ENCODE data around the gene CTDNEP1. TPM values are rescaled to one million over a fixed set of nuclear protein-coding genes. Genes with fewer than 3 reads are reported as not detected.

Gene CTDNEP1
- total RNA-seq, 1 experiment from 2014 or later, result 132 TPM

- intact Hi-C loops (cut with micrococcal nuclease; ENCODE audit: unreplicated experiment) (no loop called here), in situ Hi-C loops (cut with HindIII; ENCODE audit: low pct_unique_long_range_greater_than_20kb, low sequenced_read_pairs) (no loop called here)
- no TSS peak for BruUV-seq (replicated peaks)
- Histone ChIP-seq H3K36me3 (ENCODE audit: control insufficient read depth, insufficient read depth, low read length) (peaks cover 3% of the 10 kb centered on the region; the same call in 1 of the 2 replicates), H3K27me3 (ENCODE audit: control insufficient read depth, insufficient read depth, low read length) (no peaks in the 10 kb centered on the region), H3K27ac (ENCODE audit: low read length) (peak overlapping the region; percentile 81), H3K9me3 (ENCODE audit: control insufficient read depth, insufficient read depth, low read depth, low read length) (no peaks in the 10 kb centered on the region), H3K4me1 (ENCODE audit: control insufficient read depth, insufficient read depth, low read length) (peaks cover 22% of the 10 kb centered on the region), H3K4me3 (ENCODE audit: low read depth in 2 of 2, low read length in 2 of 2) (peak overlapping the region; percentile 50 to 65; a peak in 3 of 4 replicates)
- TF ChIP-seq SIN3A (IDR thresholded peaks at IDR 0.05; ENCODE audit: borderline replicate concordance, insufficient read depth, low read depth, low read length), result no peak
- no peak for TF ChIP-seq TCF7L2 (IDR thresholded peaks at IDR 0.05; ENCODE audit: low read depth, low read length)
- no peak for TF ChIP-seq CTCF (IDR thresholded peaks at IDR 0.05)
- TF ChIP-seq POLR2AphosphoS5 (IDR thresholded peaks at IDR 0.05; ENCODE audit: low read depth, low read length), result no peak
- TF ChIP-seq REST (IDR thresholded peaks at IDR 0.05; ENCODE audit: insufficient read depth in 1 of 2, low read depth in 2 of 2, low read length in 1 of 2), result no peak
- ChIA-PET CTCF (interaction anchor here (0.6 kb wide), 1 partner anchor 196 kb away, joined by 10 read pairs; no protein-coding TSS in a partner anchor), POLR2A (no interaction called here)
- ATAC-seq (no peak), DNase-seq (ENCODE audit: low read depth, low spot score) (no peak)
These were observed 12.2 kb upstream of the CTDNEP1 start for GRCh38 chr17:7263801-7264078.

DNA sequence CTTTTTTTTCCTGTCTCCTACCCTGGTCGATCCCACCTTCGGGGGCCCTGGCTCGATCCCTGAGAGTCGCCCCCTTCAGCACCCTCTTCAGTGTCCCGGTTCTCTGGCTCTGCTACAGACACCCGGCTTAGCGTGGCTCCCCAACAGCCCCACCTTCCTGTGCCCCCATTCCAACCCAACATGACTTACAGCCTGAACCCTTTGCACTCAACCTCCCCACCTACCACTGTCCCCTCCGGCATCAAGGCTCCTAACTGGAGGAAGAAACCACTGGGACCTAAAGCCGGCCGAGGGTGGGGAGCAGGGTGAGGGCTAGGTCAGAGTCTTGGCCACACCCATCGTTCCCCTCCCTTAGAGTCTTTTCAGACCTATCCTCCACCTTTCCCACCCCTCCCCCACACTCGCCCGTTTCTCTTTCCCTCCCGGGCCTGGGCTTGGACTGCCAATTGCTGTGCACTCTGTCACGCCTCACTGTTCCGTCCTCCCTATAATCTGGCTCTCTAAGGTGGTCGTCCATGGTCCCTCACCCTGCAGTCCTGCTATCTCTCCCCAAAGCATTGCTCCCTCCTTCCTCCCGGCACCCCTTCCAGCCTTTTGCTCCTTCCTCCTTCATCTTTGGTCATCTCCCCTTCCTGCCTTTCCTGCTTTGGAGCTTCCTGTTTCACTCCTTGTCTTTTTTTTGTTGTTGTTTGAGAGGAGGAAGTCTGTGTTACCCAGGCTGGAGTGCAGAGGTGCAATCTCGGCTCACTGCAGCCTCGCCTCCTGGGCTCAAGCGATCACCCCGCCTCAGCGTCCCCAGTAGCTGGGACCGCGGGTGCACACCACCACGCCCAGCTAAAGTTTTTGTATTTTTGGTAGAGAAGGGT lies 11.6 kb upstream of the CTDNEP1 start:
- Histone ChIP-seq H3K4me3 (ENCODE audit: low read depth in 2 of 2, low read length in 2 of 2) (peak overlapping the region; percentile 50 to 65), H3K27ac (ENCODE audit: low read length) (peak overlapping the region; percentile 81)
- POLR2A ChIA-PET, result no interaction called here

More for the DNA sequence above, 11.6 kb upstream of the CTDNEP1 start:
- peaks cover 3% of the 10 kb centered on the region for H3K36me3 ChIP-seq (ENCODE audit: control insufficient read depth, insufficient read depth, low read length)
- no peaks in the 10 kb centered on the region for H3K27me3 ChIP-seq (ENCODE audit: control insufficient read depth, insufficient read depth, low read length)
- ATAC-seq (peak; percentile 63), DNase-seq (ENCODE audit: low read depth, low spot score) (no peak)
- CTCF ChIA-PET, result interaction anchor here (0.6 kb wide), 1 partner anchor 197 kb away, joined by 10 read pairs; no protein-coding TSS in a partner anchor
- intact Hi-C loops (cut with micrococcal nuclease; ENCODE audit: unreplicated experiment) (no loop called here), in situ Hi-C loops (cut with HindIII; ENCODE audit: low pct_unique_long_range_greater_than_20kb, low sequenced_read_pairs) (no loop called here)
- H3K4me1 ChIP-seq (ENCODE audit: control insufficient read depth, insufficient read depth, low read length), result peaks cover 22% of the 10 kb centered on the region
- no TSS peak for BruUV-seq (replicated peaks)
- H3K9me3 ChIP-seq (ENCODE audit: control insufficient read depth, insufficient read depth, low read depth, low read length), result no peaks in the 10 kb centered on the region
- TF ChIP-seq SIN3A (IDR thresholded peaks at IDR 0.05; ENCODE audit: borderline replicate concordance, insufficient read depth, low read depth, low read length), result 0 out of 2 replicates have a peak, but pooled peaks have one; percentile 20
- no peak for TF ChIP-seq CTCF (IDR thresholded peaks at IDR 0.05)
- TF ChIP-seq POLR2AphosphoS5 (IDR thresholded peaks at IDR 0.05; ENCODE audit: low read depth, low read length), result peak; percentile 54; the same call in 1 of the 2 replicates
